ENCODE results near the gene NRXN3.

DNA sequence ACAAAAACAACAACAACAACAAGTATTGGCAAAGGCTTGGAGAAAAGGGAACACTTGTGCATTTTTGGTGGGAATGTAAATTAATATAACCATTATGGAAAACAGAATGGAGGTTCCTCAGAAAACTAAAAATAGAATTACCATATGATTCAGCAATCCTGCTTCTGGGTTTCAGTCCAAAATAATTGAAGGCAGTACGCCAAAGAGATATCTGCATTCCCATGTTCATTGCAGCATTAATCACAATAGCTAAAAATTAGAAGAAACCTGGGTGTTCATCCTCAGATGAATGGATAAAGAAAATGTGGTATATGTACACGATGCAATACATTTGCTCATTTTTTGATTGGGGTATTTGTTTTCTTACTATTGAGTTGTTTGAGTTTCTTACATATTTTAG lies 813.0 kb downstream of the NRXN3 start:
- TF ChIP-seq GATA2 (IDR thresholded peaks at IDR 0.05; ENCODE audit: low read depth, low read length) (no peak), GATA3 (IDR thresholded peaks at IDR 0.05; ENCODE audit: low read depth, low read length) (no peak)

Data from SH-SY5Y (cell line).